A172 (cell line): ENCODE data around the gene PNCK. TPM values are rescaled to one million over a fixed set of nuclear protein-coding genes. Genes with fewer than 3 reads are reported as not detected.

Experiments used
- DNase-seq: peaks from one replicate; pipeline ENCODE4 v3.0.0-alpha.2; 2015; ENCODE audit warnings: low spot score
- total RNA-seq: library from RNA; depleted of rRNA; stranded (reverse); fragments of >200 nt; shearing (Covaris generic); gene quantifications from 2 replicates; pipeline ENCODE4 v1.2.3, GENCODE V29; 2014

The PNCK gene
- total RNA-seq, 1 experiment from 2014 or later: 2.7 TPM

GRCh38 chrX:153642051-153642654, 31.5 kb downstream of the PNCK start:
- no peak for DNase-seq

DNA sequence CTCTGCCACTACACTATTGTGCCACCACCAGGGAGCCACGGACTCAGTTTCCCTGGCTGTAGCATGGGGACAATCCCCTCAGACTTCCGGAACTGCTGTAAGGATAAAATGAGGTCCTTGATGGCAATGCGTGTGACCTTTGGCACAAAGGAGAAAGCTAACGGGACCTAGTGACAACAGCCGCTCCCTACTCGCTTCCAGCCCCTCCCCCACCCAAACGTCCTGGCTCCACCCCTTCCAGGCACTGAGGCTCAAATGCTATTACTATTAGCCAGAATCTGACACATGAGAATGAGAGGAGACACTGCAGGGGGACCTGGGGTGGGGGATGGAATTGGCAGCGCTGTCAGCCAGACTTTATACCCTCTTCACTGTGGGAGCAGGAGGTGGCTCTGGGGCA, 32.0 kb downstream of the PNCK start:
- DNase-seq: no peak

GRCh38 chrX:153640736-153641575, 32.7 kb downstream of the PNCK start:
- DNase-seq: no peak

- no peak for DNase-seq
Observed at GRCh38 chrX:153640045-153640686, 33.4 kb downstream of the PNCK start.

DNA sequence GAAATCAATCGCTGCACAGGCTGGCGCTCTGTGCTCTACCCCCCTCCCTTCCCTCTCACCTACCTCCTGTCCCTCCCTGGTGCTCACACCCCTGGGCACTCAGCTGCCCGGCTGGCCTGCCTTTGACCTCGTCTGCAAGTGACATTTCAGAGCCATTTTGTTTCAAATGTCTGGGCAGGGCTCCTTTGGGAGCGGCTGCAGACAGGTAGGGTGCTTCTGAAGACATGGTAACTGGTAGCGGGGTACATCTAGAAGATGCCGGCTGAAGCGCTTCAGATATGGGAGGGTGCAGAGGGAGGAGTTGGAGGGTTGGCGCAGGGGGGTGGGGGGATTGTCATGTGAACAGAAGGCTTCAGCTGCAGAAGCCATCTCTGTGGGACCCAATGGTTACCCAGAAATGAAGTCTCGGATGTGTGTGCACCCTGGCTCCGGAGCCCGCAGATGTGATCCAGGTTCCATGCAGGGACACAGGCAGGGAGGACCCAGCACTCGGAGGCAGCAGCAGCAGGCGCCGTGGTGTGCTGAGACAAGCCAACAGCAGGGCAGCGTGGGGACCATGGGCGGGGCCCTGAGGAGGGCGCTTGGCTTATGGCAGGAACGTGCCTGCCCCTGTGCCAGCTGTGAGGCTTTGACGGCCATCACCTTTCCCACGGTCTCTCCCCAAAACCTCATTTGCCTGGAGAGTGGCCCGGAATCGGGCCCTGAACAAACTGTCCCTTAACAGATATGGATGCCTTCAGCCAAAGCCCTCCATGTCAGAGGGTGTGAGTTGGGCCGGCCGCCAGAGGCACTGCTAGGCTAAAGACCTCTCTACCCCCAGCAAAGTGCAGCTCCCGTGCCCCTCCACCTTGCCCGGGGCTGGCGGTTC, 34.2 kb downstream of the PNCK start:
- no peak for DNase-seq

GRCh38 chrX:153638436-153639176, 35.0 kb downstream of the PNCK start:
- no peak for DNase-seq

DNA sequence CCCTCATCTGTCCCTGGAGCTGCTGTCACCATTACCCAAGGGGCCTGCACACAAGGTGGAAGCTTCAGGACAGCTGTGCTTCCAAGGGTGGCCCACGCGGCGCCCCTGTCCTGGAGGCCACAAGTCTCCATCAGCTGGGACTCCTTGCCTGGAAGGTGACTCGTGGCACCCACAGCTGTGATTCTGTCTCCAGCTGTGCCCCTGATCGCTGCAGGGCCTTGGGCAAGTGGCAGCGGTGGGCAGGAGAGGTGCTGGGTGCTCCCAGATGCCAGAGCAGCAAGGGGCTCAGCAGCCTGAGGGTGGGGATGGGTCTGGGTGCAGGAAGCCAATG, 35.6 kb downstream of the PNCK start:
- DNase-seq: no peak

DNA sequence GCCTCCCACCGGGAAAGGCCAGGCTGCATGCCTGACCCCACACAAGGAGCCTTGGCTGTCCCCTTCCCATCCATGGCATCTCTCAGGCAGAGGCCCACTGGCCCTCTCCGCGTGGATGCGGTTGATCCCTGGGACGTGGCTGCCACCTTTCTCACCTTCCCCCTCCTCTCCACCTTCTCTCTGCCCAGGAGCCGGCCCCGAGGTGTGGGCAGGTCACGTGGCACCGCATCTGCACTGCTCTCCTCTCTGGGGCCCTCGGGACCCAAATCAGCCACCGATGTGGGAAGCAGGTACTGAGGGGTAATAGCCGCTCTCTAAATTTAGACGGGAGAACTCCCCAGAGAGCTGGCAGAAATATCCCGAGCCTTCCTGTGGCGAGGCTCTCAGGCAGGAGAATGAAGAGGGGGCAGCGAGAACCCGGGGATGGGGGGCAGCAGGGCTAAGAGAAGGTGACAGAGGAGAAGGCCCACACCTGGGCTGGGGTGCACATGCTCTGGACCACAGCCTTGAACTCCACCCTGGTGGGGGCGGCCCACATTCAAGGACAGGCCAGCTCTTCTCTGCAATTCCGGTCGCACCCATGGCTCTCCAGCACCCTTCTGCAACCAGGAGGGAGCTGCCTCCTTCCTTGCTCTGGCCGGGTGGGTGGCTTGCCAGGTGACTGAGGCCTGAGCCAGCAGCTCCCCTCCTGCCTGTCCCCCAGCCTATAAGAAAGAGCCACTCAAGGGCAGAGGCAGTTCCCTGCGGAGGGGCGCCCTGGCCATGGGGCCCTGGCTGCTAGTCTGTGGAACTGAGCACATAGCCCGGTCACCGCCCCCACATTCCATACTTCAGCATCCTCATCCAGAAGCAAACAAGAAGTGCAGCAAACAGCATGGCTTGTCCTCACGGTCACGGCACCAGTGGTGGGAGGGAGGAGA, 36.2 kb downstream of the PNCK start:
- no peak for DNase-seq

GRCh38 chrX:153636716-153637115, 36.9 kb downstream of the PNCK start:
- no peak for DNase-seq

GRCh38 chrX:153635788-153636668, 37.6 kb downstream of the PNCK start:
- peak; percentile 37 for DNase-seq

DNA sequence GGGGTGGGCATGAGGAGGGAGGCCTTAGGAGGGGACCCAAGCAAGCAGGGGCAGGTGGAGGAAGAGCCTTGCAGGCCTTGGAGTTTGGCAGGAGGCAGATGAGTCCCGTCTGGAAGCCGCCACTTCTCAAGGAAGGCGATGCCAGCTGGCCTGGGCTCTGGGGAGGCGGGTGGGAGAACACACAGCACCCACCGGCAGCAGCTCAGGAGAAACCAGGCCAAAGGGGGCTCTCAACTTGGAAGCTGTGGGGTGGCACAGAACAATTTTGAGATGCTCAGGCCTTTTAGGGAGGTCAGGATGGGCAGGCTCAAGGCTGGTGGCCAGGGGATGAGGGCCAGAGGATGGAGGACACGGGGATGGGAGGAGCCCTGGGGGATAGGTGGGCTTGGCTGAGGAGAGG, 38.2 kb downstream of the PNCK start:
- DNase-seq: no peak

- DNase-seq: no peak
Observed at GRCh38 chrX:153634832-153635231, 38.8 kb downstream of the PNCK start.

GRCh38 chrX:153634236-153634635, 39.4 kb downstream of the PNCK start:
- no peak for DNase-seq

DNA sequence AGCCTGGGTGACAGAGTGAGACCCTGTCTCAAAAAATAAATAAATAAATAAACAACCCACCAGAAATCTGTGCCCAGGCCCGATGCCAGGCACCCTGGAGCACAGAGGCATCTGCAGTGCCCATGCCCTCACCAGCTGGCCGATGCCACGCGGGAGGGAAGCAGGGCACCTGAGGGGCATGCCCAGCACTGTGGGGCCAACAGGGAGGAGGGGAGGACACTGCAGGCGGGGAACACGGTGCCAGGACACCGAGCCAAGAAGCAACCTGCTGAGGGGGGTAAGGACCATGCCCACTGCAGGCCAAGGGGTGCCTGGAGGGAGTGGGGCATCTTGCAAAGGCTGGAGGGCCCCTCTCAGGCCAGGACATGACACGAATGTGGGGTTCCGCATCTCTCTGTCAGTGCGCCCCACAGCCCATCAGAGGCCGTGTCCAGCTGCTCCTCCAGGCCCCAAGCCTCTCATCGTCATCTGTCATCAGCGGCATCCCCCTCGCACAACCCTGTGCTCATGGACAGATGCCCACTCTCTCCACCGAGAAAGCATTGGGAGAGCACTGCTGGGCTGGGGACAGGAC, 39.9 kb downstream of the PNCK start:
- no peak for DNase-seq

DNA sequence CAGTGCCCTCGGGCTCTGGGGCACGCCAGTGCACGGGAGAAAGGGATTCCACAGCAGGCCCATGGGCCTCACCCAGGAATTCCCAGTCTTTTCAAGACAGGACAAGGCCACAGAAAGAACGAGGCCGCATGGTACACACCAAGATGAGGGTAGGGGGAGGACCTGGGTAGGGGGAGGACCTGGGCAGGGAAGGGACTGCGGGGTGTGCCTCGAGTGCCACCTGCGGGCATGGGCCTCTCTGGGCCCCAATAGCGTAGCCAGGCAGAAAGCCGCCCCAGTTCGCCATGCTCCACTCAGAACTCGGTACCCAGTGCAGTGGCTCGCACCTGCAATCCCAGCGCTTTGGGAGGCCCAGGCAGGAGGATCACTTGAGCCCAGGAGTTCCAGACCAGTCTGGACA, 40.6 kb downstream of the PNCK start:
- DNase-seq: no peak

DNA sequence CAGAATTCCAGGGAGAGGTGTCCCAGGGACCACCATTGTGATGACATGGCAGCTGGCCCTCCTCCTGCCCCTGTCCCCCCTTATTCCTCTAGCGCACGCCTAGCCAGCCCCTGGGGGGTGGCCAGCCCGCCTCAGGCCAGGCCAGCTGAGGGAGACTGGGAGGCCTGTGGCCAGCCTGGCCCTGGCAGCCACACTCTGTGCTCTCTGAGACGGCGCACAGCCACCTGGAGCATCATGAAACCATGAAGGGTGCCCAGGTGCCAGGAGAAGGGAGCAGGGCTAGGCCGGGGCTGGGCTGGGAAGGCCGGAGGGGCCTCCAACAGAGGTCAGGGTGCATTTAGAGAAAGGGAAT, 41.0 kb downstream of the PNCK start:
- DNase-seq: no peak

- DNase-seq: no peak
Observed at GRCh38 chrX:153631907-153632594, 41.6 kb downstream of the PNCK start.

GRCh38 chrX:153631346-153631745, 42.3 kb downstream of the PNCK start:
- DNase-seq: no peak
